Naive thymus-derived CD8-positive, alpha-beta T cell (primary cell): ENCODE results near the gene DEK. TPM values are rescaled to one million over a fixed set of nuclear protein-coding genes. Genes with fewer than 3 reads are reported as not detected.
A peak's percentile ranks its signal among the peaks of the same experiment; 100 is the strongest.
"Not testable (repeated sequence)": the region's sequence is repeated elsewhere in the genome, so short reads cannot be mapped to it uniquely, and the experiment has no call there.

ENCODE experiments used
- ATAC-seq, 2 donors: fragments of 150-1000 bp; cut with Tn5 transposase in 1 of 2; sonication (Bioruptor Pico), chemical (Tn5 transposase) in 1 of 2; 1 replicate in 1 of 2; 2 replicates in 1 of 2; pipeline ENCODE4 v1.10.0; 2021; ENCODE audit warnings: mild to moderate bottlenecking in 2 of 2, moderate library complexity in 2 of 2
- POLR2A ChIA-PET: fragments of 350-600 bp; sonication (Branson Sonifier 250); formaldehyde crosslinking; loops from one replicate; lab custom pipeline; 2021; ENCODE audit warnings: antibody characterized with exemption; lab: Charles Lee
- DNase-seq, 10 donors: peaks; one replicate each; pipeline versions ENCODE4 v3.0.0 to v3.0.0-alpha.2; 2020 to 2022
- H3K27ac Mint-ChIP-seq, 10 donors: one replicate each; pipeline ENCODE4 v1.8.0; 2020 to 2022; ENCODE audit warnings: mild to moderate bottlenecking in 10 of 10, mixed read lengths in 10 of 10, moderate library complexity in 4 of 10, inconsistent platforms in 1 of 10
- H3K27me3 Mint-ChIP-seq, 5 donors: one replicate each; pipeline ENCODE4 v1.8.0; 2021 to 2022; ENCODE audit warnings: mixed read lengths in 5 of 5
- H3K36me3 Mint-ChIP-seq, 3 donors: one replicate each; pipeline ENCODE4 v1.8.0; 2020 to 2022; ENCODE audit warnings: mixed read lengths in 3 of 3, mild to moderate bottlenecking in 2 of 3, inconsistent platforms in 1 of 3
- H3K4me1 Mint-ChIP-seq, 4 donors: one replicate each; pipeline ENCODE4 v1.8.0; 2021 to 2022; ENCODE audit warnings: mixed read lengths in 4 of 4
- H3K4me3 Mint-ChIP-seq, 10 donors: one replicate each; pipeline ENCODE4 v1.8.0; 2020 to 2022; ENCODE audit warnings: mild to moderate bottlenecking in 10 of 10, mixed read lengths in 10 of 10, moderate library complexity in 6 of 10, inconsistent platforms in 1 of 10
- H3K9me3 Mint-ChIP-seq, 9 donors: one replicate each; pipeline ENCODE4 v1.8.0; 2020 to 2022; ENCODE audit warnings: mixed read lengths in 9 of 9, mild to moderate bottlenecking in 3 of 9, inconsistent platforms in 1 of 9, moderate library complexity in 1 of 9
- polyA plus RNA-seq, 3 donors: library from polyadenylated mRNA; unstranded; fragments of 300-500 nt; fragmentation: Illumina TruSeq; gene quantifications; one replicate each; pipeline ENCODE4 v1.2.3, GENCODE V29; 2021
- total RNA-seq, 8 experiments: library from RNA in 2 of 8; stranded (reverse) in 2 of 8; gene quantifications; one replicate each; pipeline ENCODE4 v1.2.3 and lab custom pipeline; 2021 to 2026

The DEK gene
- total and polyA plus RNA-seq, 5 experiments from 2014 or later, result 44.4 to 103 (median 55.8) TPM

- peaks cover 12 to 73% (median 57%) of the 10 kb centered on the region in 3 donors for H3K36me3 Mint-ChIP-seq
- peaks cover 3 to 33% (median 4%) of the 10 kb centered on the region in 4 donors for H3K4me1 Mint-ChIP-seq
- DNase-seq (no peak), ATAC-seq (no peak)
- H3K4me3 Mint-ChIP-seq, result no peak overlapping the region
- H3K27ac Mint-ChIP-seq, result no peak overlapping the region
- POLR2A ChIA-PET, result interaction anchor here (0.6 kb wide), 1 partner anchor 21 kb away, joined by 3 read pairs; no protein-coding TSS in a partner anchor
- no peaks in the 10 kb centered on the region for H3K9me3 Mint-ChIP-seq
- H3K27me3 Mint-ChIP-seq, result no peaks in the 10 kb centered on the region
Measured at GRCh38 chr6:18183766-18184165, 80.6 kb downstream of the DEK start.

GRCh38 chr6:18182568-18182967 lies 81.8 kb downstream of the DEK start:
- Mint-ChIP-seq H3K9me3 (no peaks in the 10 kb centered on the region), H3K27ac (peak overlapping the region in 1 of 10 donors; percentile 21), H3K27me3 (no peaks in the 10 kb centered on the region), H3K4me3 (no peak overlapping the region), H3K36me3 (peaks cover 12 to 74% (median 54%) of the 10 kb centered on the region in 3 donors), H3K4me1 (peaks cover 6 to 38% (median 6%) of the 10 kb centered on the region in 4 donors)
- no peak for DNase-seq
- ATAC-seq, result no peak
- POLR2A ChIA-PET, result no interaction called here

DNA sequence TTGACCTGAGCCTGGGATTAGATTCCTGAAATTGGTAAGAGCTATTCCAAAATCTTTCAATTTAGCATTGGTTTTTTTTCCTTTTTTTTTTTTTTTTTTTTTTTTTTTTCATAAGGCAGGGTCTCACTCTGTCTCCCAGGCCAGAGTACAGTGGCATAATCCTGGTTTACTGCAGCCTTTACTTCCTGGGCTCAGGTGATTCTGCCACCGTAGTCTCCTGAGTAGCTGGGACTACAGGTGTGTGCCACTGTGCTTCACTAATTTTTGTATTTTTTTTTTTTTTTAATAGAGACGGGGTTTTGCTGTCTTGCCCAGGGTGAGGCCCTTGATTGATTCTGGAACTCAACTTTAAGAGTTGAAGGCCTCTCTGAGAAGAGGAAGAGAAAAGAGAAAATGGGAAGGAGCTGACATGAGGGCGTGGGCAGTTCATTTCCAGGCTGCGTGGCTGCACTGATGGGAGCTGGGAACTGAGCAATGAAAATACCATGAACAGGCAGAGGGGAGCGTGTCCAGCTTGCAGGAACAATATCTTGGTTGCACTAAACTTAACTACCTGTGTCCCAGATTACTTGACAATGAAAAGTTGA lies 84.5 kb downstream of the DEK start:
- DNase-seq (no peak), ATAC-seq (no peak)
- H3K4me1 Mint-ChIP-seq, result peaks cover 4 to 38% (median 20%) of the 10 kb centered on the region in 4 donors
- H3K27me3 Mint-ChIP-seq, result no peaks in the 10 kb centered on the region
- H3K9me3 Mint-ChIP-seq, result peaks cover 0 to 11% (median 0%) of the 10 kb centered on the region in 9 donors
- peak overlapping the region in 4 of 10 donors; percentile 16 to 84 (median 36) for H3K27ac Mint-ChIP-seq
- peaks cover 31 to 77% (median 54%) of the 10 kb centered on the region in 3 donors for H3K36me3 Mint-ChIP-seq
- no peak overlapping the region for H3K4me3 Mint-ChIP-seq
- POLR2A ChIA-PET, result interaction anchor here (0.6 to 0.7 kb wide), 2 partner anchors 24 to 56 kb away, joined by 3 to 5 read pairs; no protein-coding TSS in a partner anchor

DNA sequence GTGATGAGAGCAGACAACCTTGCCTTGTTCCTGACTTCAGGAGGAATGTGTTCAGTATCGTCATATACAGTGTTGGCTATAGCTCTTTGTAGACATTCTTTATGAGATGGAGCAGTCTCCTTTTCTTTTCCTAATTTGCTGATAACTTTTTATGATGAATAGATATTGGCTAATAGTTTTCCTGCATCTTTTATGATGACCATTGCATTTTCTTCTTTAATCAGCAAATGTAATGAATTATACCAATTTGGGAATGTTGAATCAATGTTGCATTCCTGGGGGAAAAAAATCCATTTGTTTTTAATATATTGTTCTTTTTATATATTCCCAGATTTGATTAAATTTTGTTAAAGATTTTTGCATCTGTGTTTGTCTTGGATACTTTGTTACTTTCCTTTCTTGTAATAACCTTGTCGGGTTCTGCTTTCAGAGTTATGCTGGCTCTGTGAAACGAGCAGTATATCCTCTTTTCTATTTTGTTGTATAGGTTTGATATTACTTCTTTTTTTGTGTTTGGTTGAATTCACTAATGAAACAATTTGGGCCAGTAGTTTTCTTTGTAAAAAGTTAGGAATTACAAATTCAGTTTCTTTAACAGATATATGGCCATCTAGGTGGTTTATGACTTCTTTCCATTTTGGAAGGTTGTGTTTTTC lies 85.2 kb downstream of the DEK start:
- peaks cover 39 to 81% (median 59%) of the 10 kb centered on the region in 3 donors for H3K36me3 Mint-ChIP-seq

DNA sequence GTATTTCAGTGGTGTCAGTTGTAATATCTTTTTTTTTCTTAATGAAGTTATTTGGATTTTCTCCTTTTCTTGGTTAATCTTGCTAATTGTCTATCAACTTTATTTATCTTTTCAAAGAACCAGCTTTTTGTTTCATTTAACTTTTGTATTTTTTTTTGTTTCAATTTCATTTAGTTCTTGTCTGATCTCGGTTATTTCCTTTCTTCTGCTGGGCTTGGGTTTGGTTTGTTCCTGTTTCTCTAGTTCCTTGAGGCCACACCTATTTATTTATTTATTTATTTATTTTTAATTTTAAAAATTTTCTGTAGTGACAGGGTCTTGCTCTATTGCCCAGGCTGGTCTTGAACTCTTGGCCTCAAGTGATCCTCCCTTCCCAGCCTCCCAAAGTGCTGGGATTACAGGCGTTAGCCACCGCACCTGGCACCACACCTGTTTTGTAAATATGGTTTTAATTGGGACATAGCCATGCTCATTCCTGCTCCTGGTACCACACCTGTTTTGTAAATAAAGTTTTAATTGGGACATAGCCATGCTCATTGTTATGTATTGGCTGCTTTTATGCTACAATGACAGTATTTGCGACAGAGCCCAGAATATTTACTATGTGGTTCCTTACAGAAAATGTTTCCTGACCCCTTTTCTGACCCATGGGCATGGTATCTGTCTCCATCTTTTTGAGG lies 86.9 kb downstream of the DEK start:
- H3K9me3 Mint-ChIP-seq, result peaks cover 0 to 11% (median 0%) of the 10 kb centered on the region in 9 donors
- POLR2A ChIA-PET, result no interaction called here
- DNase-seq (no peak), ATAC-seq (no peak)
- H3K27ac Mint-ChIP-seq, result no peak overlapping the region
- H3K4me1 Mint-ChIP-seq, result peaks cover 4 to 38% (median 20%) of the 10 kb centered on the region in 4 donors
- H3K4me3 Mint-ChIP-seq, result no peak overlapping the region
- H3K36me3 Mint-ChIP-seq, result peaks cover 35 to 81% (median 58%) of the 10 kb centered on the region in 3 donors
- no peaks in the 10 kb centered on the region for H3K27me3 Mint-ChIP-seq

More for the DNA sequence above, 85.2 kb downstream of the DEK start:
- H3K27me3 Mint-ChIP-seq, result no peaks in the 10 kb centered on the region
- DNase-seq (no peak), ATAC-seq (no peak)
- H3K27ac Mint-ChIP-seq, result peak overlapping the region in 3 of 10 donors; percentile 33 to 84 (median 36)
- H3K9me3 Mint-ChIP-seq, result peaks cover 0 to 11% (median 0%) of the 10 kb centered on the region in 9 donors
- POLR2A ChIA-PET, result interaction anchor here (0.6 kb wide), 1 partner anchor 23 kb away, joined by 5 read pairs; no protein-coding TSS in a partner anchor
- no peak overlapping the region for H3K4me3 Mint-ChIP-seq
- peaks cover 4 to 38% (median 20%) of the 10 kb centered on the region in 4 donors for H3K4me1 Mint-ChIP-seq

GRCh38 chr6:18176198-18176597 lies 88.1 kb downstream of the DEK start:
- Mint-ChIP-seq H3K36me3 (peaks cover 36 to 79% (median 59%) of the 10 kb centered on the region in 3 donors), H3K9me3 (peaks cover 0 to 11% (median 0%) of the 10 kb centered on the region in 9 donors), H3K27ac (peak overlapping the region in 1 of 10 donors; percentile 44), H3K4me1 (peaks cover 6 to 38% (median 20%) of the 10 kb centered on the region in 4 donors)
- ATAC-seq, H3K27me3 Mint-ChIP-seq, DNase-seq, H3K4me3 Mint-ChIP-seq, POLR2A ChIA-PET: not testable (repeated sequence)

Other genes starting within 250 kb of the DEK start
- 1 to 10 TPM; 2.1 TPM for gene NHLRC1, start 141.9 kb downstream of the DEK start, total RNA-seq
- 1 to 10 TPM in 1 of 3 donors, under 1 TPM in 2; 0.19 to 1.8 (median 0.80) TPM for gene NHLRC1, start 141.9 kb downstream of the DEK start, polyA plus RNA-seq
- 1 to 10 TPM; 7.7 to 8.6 TPM for gene TPMT, start 109.5 kb downstream of the DEK start, total RNA-seq
- 10 to 100 TPM; 10.8 to 17.7 (median 14.9) TPM for gene TPMT, start 109.5 kb downstream of the DEK start, polyA plus RNA-seq
- gene KDM1B, start 109.1 kb downstream of the DEK start, total RNA-seq, result 10 to 100 TPM; 11.9 TPM
- 1 to 10 TPM in 2 of 3 donors, under 1 TPM in 1; 0.55 to 2.9 (median 1.3) TPM for gene KDM1B, start 109.1 kb downstream of the DEK start, polyA plus RNA-seq
- gene RNF144B, start 122.8 kb upstream of the DEK start, total RNA-seq, result 1 to 10 TPM; 4.6 to 6.4 TPM
- gene RNF144B, start 122.8 kb upstream of the DEK start, polyA plus RNA-seq, result 1 to 10 TPM; 2.1 to 3.6 (median 3.0) TPM